GM18498 (cell line): ENCODE measurements around the gene AGAP1.
"Not testable (repeated sequence)": the region's sequence is repeated elsewhere in the genome, so short reads cannot be mapped to it uniquely, and the experiment has no call there.

Experiments
- ATAC-seq: cut with Tn5 transposase; IDR thresholded peaks from one replicate; pipeline ENCODE4 v1.9.1; 2021; ENCODE audit warnings: mild to moderate bottlenecking, moderate library complexity; ENCODE audit not compliant: unreplicated experiment

The AGAP1 gene

DNA sequence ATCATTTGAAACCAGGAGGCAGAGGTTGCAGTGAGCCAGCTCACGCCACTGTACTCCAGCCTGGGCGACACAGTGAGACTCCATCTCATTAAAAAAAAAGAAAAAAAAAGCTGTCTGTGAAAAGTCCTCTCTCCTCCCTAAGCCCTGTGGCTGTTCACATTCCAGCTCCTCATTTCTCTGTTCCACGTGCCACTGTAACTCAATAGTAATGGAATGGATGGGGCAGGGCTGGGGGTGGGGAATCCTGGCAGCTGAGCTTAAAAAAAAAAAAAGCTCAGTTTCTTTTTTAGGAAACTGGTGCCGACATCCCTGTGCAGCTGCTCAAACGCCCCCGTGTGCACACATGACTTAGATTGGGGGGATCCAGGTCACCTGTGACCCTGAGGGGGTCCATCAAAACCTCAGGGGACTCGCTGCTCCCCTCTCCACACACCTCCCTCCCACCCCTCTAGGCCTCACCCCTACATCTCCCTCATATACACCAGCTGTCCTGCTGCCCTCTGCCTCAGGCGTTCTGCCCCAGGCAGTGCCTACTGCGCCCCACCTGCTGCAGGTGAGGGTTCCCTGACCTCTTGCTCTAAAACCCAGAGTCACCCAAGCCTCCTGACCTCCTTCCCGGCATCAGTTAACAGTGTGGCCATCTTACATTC is 255.4 kb downstream of the AGAP1 start:
- ATAC-seq: no peak

DNA sequence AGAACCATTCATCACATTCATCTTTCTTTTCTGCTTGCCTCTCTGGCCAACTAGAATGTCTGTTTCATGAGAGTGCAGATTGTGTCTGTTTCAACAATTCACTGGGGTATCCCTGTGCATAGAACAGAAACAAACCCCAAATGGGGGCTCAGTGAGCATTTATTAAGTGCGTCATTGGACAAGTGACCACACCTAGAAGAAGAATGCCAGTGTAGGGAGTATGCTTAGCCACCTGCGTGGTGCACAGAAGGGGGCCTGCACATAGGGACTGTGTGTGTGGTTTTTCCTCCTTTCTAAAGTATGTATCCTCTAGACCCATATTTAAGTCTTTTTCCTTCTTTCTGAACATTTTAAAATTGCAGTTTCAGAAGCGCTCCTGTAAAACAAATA is 255.9 kb downstream of the AGAP1 start:
- ATAC-seq: no peak

DNA sequence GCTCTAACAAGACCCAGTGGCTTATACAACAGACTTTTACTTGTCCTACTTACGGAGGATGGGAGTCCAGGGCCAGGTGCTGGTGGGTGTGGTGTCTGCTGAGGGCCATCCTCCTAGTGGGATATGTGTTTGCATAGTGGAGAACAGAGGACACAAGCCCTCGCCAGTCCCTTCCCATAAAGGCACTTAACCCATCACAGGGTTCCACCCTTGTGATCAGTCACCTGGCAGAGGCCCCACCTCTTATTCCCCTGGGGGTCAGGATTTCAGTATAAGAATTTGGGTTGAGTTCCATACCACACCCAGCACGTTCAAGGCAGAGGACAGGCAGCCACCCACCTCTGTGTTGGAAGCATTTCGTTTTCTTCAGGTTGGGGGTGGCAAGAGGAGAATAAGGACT is 259.0 kb downstream of the AGAP1 start:
- ATAC-seq: no peak

DNA sequence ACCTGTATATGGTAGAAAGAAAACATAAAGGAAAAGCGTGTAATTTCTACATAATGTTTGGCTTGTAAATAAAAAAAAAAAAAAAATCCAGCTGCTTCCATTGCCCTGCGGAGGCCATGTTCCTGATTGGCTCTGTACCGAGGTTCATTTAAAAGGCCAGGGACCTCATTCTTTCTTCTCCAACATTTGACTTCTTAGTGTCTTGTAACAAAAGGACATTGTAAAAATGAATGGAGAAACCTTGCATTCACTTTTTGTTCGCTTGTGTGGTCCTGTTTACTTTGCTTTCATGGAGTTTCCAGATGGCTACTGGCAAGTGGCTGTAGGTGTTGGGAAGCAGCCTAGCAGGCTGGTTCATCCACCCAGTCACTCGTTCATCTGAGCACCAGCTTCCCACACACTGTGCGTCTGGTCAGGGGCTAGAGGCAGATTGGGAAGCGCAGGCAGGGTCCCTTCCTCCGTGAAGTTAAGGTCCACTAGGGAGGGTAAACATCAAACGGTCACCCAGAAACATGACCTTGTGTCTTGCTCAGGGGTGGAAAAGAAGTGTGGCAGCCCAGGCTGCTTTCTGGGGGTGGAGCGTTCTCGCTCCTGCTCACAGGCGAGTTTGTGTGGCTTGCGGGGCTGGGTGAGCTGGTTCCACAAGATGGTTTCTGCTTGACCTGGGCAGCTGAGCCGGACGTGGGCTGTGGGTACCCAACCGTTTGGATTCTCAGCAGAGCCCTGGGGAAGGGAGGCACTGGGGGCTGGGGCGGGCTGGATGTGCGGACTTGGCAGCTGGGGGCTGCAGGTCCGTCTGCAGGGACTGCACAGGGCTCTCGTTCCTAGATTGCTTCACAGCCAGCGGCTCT is 260.7 kb downstream of the AGAP1 start:
- no peak for ATAC-seq

DNA sequence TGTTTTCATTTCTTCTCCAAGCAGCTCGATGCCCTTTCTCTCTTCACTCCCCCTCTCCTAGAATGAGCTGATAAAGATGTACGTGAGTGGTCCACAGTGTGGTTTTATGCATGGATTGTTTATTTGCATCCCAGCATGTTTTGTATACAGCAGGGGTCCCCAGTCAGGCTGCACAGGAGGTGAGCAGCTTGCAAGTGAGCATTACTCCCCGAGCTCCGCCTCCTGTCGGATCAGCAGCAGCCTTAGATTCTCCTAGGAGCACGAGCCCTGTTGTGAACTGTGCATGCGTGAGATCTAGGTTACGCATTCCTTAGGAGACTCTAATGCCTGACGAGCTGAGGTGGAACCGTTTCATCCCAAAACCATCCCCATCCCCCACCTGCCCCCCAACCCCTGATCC is 262.6 kb downstream of the AGAP1 start:
- no peak for ATAC-seq

DNA sequence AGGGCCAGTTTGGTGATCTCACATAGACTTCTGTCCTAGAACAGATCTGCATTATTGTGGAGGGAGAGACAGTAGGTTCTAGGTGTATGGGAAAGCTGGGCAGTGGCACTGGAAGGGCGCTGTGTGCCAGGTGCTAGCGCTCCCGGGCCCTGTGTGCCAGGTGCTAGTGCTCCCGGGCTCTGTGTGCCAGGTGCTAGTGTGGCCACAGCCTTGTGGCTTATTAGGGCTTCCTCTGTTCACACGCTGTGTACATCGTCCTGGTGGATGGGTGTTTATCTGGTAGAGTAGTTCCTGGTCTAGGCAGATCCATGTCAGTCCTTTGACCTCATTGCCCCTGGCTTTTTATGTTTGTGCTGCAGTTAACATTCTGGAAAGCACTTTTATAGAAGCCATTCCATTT is 263.4 kb downstream of the AGAP1 start:
- no peak for ATAC-seq

DNA sequence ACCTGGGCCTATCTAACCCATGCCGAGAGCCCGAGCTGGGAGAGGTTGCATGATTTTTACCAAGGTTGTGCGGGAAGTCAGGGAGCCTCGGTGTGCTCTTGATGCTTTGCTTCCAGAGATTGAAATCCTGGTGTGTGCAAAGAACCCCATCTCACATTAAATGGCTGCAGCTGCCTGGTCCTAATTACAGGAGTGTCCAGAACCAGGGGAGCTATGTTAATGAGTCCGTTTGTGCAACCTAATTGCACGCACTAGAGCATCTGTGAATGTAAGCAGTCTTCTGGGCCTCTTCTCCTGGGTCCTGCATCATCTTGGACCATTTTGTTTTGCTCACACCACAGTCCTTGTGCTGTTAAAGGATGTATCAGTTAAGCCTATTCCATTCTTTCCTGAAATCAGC is 263.8 kb downstream of the AGAP1 start:
- no peak for ATAC-seq

DNA sequence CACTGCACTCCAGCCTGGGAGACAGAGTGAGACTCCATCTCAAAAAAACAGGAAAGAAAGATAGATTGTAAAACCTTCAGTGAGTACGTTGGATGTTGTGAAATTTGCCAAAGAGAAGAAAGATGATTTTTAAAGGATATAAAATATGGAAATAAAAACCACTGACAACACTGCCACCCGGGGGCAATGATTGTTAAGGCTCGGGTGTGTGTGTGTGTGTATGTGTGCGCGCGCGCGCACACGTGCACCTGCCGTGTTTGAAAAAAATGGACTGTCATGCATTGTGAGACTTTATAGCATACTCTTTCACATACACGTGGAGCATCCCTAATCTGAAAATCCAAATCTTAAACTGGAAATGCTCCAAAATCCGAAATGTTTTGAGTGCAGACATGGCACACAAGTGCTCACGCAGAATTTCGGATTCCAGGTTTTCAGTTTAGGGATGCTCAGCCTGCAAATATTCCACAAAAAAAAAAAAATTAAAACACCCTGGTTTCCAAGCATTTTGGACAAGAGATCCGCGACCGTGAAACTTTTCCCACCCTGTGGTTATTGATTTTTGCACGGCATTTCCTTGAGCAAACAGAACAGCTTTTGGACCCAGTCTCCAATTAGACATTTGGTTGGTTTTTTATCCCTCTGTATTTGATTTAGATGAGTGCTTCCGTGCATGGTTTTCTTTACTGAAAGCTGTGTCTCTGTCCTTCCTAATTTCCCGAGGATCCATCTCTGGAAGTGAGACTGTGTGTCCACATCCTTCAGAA is 269.2 kb downstream of the AGAP1 start:
- ATAC-seq: no peak

DNA sequence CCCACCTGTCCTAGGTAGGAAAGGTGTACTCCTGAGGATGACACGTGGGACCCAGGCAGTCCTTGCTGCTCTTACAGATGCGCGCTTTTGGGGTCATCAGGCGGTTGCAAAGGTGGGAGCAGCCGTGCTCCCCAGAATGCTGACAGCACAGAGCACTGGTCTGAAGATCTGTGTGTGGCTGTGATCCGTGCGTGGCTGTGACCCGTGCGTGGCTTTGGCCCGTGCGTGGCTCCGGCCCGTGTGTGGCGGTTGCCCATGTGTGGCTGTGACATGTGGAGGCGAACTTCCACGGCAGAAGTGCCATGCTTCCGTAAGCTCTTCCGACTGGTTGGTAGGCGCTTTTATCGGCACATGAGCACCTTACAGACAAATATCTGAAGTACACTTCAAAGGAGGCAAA is 270.0 kb downstream of the AGAP1 start:
- ATAC-seq: no peak

DNA sequence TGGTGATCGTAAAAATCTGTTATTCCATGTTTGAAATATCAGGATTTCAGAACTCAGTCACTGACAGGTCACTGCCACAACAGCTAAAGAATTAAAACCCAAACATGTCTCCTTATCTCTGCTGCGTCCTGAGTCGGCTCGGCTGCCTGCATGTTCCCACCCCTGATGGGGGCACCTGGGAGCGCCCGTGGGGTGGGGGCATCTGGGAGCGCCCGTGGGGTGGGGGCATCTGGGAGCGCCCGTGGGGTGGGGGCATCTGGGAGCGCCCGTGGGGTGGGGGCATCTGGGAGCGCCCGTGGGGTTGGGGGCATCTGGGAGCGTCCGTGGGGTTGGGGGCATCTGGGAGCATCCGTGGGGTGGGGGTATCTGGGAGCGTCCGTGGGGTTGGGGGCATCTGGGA is 270.6 kb downstream of the AGAP1 start:
- not testable (repeated sequence) for ATAC-seq

DNA sequence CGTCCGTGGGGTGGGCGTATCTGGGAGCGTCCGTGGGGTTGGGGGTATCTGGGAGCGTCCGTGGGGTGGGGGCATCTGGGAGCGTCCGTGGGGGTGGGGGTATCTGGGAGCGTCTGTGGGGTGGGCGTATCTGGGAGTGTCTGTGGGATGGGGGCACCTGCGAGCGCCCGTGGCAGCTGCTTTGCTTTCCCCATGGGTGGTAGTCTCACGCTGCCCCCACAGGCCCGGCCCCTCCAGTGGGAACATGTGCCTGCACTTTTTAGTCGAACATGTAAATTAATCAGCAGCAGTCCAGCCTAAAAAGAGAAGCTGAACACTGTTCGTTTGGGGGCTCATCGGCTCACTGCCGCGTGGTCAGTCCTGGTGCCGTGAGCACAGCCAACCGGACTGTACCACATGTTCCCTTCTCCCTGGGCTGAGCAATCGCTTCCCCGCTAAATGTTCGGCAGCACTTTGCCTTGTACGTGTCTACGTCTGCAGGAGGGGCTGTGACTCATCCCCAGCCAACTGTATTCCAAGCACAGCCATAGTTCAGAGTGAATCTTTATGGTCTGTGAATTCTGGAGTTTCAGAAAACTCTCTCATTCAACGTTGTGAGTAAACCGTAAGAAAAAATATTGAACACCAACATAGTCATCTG is 271.5 kb downstream of the AGAP1 start:
- ATAC-seq: no peak

DNA sequence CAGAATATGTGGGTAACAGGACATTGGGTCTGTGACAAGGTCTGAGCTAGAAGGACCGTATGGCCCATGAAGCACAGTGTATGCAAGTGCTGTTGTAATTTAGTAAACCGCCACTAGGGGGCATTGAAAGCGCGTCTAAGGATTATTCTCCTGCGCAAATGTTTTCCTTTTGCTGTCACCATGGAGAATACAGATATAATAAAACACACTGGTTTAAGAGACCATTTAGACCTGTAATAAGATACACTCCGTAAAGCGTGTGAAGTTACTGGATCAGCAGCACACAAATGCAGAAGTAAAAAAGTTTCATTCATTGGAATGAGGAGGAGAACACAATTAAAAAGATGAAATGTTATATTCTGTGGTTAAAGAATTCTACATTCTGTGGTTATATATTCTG is 272.4 kb downstream of the AGAP1 start:
- no peak for ATAC-seq

DNA sequence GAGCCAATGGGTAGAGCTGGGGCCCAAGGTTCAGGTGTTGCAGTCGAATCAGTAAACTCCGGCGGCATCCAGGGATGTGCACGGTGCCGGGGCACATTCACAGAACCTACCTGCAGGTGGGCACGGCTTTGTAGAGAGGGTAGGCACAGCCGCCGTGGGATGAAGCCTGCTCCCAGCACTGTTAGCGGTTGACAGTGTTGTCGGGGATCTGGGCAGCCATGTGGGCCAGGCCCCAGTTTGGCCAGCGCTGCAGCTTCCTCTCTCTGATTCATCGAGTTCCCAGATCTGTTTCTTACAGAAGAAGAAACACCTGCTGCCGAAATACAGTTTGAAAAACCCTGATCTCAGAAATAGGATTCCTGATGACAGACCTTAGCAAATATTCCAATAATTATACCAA is 274.8 kb downstream of the AGAP1 start:
- no peak for ATAC-seq

DNA sequence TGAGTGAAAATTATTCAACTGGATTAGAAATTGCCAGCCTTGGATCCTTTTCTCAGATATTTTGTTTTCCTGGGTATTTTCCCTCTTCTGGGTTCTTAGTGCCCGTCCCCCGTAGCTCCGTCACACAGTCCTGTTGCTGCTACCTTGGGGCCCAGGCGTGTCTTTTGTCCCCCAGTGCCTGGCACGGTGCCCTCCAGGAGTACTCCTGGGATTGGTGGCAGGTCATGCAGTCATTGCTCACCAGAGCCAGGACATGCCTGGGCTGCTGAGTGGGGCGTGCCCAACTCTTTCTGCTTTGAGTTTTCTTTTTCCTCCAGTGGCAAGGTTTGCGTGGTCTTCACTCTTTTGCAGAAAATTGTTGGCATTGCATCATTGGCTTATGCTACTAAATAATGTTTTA is 275.2 kb downstream of the AGAP1 start:
- ATAC-seq: no peak

DNA sequence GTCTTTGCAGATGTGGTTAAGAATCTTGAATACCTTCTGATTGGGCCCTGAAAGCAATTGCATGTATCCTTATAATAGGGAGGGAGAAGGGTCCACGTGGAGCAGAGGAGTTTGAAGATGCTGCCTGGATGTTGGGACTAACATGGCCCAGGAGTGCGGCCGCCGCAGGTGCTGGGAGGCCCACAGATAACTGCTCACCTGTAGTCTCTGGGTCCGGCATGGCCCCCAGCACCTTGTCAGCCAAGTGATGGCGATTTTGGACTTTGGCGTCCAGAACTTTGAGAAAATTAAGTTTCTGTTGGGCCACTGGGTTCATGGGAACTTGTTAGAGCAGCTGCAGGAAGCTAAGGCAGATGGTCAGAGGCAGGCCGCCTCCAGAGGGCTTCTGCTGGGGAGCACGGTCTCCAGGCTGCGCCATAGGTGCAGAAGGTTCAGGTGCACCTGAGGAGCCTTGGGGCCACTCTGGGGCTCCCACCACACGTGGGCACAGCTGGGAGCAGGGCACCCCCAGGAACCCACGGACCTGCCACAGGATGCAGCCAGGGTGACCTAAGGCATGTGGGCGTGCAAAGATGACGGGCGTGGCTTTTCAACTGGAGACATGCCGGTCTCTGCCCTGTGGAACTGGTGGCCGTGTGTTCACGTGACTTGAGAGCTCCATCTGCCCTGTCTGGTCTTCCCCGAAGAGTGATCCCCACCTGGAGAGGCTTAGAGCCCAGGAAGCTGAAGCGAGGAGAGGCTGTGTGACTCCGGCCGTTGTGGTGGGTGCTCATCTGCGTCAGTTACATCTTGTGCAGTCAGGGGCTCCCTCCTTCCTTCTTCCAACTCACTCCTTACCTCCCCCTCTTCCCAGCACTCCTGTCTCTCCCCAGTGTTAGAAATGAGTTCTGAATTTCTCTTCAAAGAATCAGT is 277.3 kb downstream of the AGAP1 start:
- no peak for ATAC-seq

DNA sequence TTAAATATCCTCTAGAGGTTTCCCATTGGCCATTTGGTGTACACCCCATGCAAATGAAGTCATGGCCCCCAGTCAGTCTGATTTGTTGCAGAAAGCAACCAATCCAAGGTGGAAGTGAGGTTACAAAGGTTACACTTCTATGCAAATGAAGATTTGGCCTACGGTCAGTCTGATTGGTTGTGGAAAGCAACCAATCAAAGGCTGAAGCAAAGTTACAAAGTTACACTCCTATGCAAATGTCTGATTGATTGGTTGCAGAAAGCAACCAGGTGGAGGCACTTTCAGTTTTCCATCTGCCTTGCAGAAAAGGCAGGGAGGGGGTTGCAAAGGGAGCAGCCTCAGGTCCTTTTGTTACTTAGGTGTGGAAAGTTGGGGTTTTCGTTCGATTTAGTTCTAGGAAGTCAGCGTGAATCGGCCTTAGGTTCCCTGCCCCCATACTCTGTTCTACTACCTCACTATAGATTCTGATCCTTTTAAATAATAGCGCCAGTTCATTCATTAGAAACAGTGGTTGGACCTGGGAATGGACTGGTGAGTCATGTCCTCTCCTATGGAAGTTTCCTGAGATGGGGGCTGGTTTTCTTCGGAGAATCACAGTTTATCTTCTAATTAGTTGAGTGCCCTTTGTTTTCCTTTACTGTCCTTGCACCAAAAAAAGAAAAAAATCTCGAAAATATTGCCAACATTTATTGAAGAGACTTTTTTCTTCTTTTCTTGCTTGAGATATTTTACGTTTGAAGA is 279.5 kb downstream of the AGAP1 start:
- no peak for ATAC-seq

DNA sequence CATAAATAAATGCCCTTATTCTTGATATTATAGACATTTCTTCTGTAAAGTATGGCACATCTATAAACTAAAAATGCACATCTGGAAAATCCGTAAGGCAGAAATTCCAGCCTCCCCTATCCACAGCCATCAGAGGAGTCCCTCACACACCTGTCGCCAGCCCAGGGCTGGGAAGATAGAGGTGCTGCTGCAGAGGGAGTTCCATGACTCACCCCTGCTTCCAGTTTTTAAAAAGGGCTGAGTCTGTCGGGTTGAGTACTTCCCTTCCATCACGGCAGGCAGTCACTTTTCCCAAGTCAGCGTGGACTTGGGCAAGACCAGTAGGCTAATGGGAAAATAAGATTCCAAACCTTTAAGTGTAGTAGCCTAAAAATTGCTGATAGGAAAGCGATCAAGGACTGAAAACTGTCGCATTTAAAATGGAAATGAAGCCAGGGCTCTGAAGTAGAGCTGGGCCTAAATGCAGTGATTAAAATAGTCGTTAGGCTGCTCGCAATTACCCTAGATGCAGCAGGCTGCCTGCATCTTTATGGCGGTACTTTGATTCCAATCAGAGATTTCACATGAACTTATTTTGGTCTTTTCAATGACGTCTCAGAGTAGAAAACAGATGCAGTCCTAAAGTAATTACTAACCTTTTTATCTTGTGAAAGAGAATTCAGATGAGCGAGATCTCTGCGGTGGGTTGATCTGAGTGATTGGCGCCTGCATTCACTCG is 280.5 kb downstream of the AGAP1 start:
- ATAC-seq: no peak

DNA sequence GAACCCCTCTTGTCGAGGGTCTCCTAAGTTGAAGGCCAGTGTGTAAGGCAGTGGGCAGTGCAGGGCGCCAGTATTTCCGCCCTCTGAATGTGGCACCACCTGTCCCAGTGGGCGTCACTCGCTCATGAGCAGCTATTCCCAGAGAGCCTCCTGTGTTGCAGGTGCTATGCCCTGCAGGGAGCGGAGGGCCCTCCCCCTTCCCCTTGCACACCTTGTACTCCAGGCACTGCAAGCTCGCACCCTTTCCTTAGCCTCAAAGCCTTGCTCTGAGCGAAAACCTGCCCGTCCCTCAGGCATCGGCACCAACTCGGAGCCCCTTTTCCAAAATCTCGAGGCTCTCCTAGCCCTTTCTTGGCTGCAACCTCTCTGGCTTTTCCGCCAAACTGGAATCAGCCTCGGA is 282.7 kb downstream of the AGAP1 start:
- no peak for ATAC-seq

DNA sequence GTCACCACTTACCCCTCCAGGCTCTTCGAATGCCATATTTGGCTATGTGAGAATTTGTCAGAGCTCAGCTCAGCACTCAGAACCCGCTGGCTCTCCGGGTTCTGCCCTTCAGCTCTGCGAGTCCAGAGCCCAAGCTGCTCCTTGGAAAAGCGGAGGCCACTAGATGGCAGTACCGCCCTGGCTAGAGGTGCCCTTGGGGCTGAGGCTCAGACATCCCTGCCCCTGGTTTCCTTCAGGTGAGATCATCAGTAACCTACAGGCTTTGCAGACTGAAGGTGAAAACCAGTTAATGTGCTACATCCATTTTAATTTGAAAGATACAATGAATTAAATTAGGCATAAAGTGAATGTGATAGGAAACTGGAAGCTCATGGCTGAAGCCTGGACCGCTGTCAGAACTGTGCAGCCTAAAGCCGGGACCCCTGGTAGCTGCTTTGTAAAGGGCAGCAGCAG is 285.6 kb downstream of the AGAP1 start:
- ATAC-seq: peak; percentile 76
